SK-N-SH treated with all-trans-retinoic acid at 6 μM for 48 hours (cell line): ENCODE measurements around the gene GTF2A1L.

Experiments used
- ATAC-seq: fragments of 200-7000 bp; cut with Tn5 transposase; 3 replicates; pipeline ENCODE4 v1.9.1; 2020; ENCODE audit warnings: mild to moderate bottlenecking, moderate library complexity
- ARNTL ChIP-seq: fragments of 450-650 bp; formaldehyde crosslinking; IDR thresholded peaks from 2 replicates; pipeline ENCODE4 v1.5.0; 2020; ENCODE audit warnings: low read depth, mild to moderate bottlenecking, moderate library complexity, borderline replicate concordance
- BACH2 ChIP-seq: fragments of 250-450 bp; sonication (Bioruptor Pico); IDR thresholded peaks from 2 replicates; pipeline ENCODE4 v1.9.0; 2021; ENCODE audit warnings: mild to moderate bottlenecking, borderline replicate concordance
- CSDC2 ChIP-seq: fragments of 250-450 bp; sonication (Bioruptor Pico); IDR thresholded peaks from 2 replicates; pipeline ENCODE4 v1.5.0; 2020; ENCODE audit warnings: mild to moderate bottlenecking, moderate library complexity
- CSRNP3 ChIP-seq: fragments of 250-450 bp; sonication (Bioruptor Pico); IDR thresholded peaks from 2 replicates; pipeline ENCODE4 v1.5.1; 2021; ENCODE audit warnings: mild to moderate bottlenecking, moderate library complexity
- ESRRG ChIP-seq: fragments of 250-450 bp; sonication (Bioruptor Pico); IDR thresholded peaks from 2 replicates; pipeline ENCODE4 v1.6.1; 2021; ENCODE audit warnings: mild to moderate bottlenecking
- ISL1 ChIP-seq: fragments of 250-450 bp; sonication (Bioruptor Pico); IDR thresholded peaks from 2 replicates; pipeline ENCODE4 v2.1.2; 2022; ENCODE audit warnings: mild to moderate bottlenecking, moderate library complexity
- OSR1 ChIP-seq: fragments of 250-450 bp; sonication (Bioruptor Pico); IDR thresholded peaks from 2 replicates; pipeline ENCODE4 v1.8.0; 2022; ENCODE audit warnings: moderate library complexity, mild to moderate bottlenecking, inconsistent platforms
- PATZ1 ChIP-seq: fragments of 250-450 bp; sonication (Bioruptor Pico); IDR thresholded peaks from 2 replicates; pipeline ENCODE4 v1.8.0; 2020; ENCODE audit warnings: mild to moderate bottlenecking, moderate library complexity, borderline replicate concordance
- POU6F1 ChIP-seq: fragments of 250-450 bp; sonication (Bioruptor Pico); IDR thresholded peaks from 2 replicates; pipeline ENCODE4 v1.8.0; 2021; ENCODE audit warnings: low read depth, mild to moderate bottlenecking, moderate library complexity, borderline replicate concordance
- PPARA ChIP-seq: fragments of 250-450 bp; sonication (Bioruptor Pico); IDR thresholded peaks from 2 replicates; pipeline ENCODE4 v1.5.0; 2020; ENCODE audit warnings: mild to moderate bottlenecking, borderline replicate concordance
- RARB ChIP-seq: fragments of 250-450 bp; sonication (Bioruptor Pico); IDR thresholded peaks from 2 replicates; pipeline ENCODE4 v1.8.0; 2021; ENCODE audit warnings: mild to moderate bottlenecking, moderate library complexity
- TCF4 ChIP-seq: fragments of 250-450 bp; sonication (Bioruptor Pico); IDR thresholded peaks from 2 replicates; pipeline ENCODE4 v1.8.0; 2021; ENCODE audit warnings: mild to moderate bottlenecking, moderate library complexity, borderline replicate concordance
- TOX ChIP-seq: fragments of 250-450 bp; sonication (Bioruptor Pico); IDR thresholded peaks from 2 replicates; pipeline ENCODE4 v1.8.0; 2021; ENCODE audit warnings: mild to moderate bottlenecking, moderate library complexity, borderline replicate concordance
- TSHZ2 ChIP-seq: fragments of 250-450 bp; sonication (Bioruptor Pico); IDR thresholded peaks from 2 replicates; pipeline ENCODE4 v1.5.0; 2020; ENCODE audit warnings: mild to moderate bottlenecking, moderate library complexity
- ZC3H10 ChIP-seq: fragments of 250-450 bp; sonication (Bioruptor Pico); IDR thresholded peaks from 2 replicates; pipeline ENCODE4 v1.5.1; 2021; ENCODE audit warnings: mild to moderate bottlenecking, moderate library complexity
- ZFP3 ChIP-seq: fragments of 250-450 bp; sonication (Bioruptor Pico); IDR thresholded peaks from 2 replicates; pipeline ENCODE4 v1.5.0; 2020; ENCODE audit warnings: mild to moderate bottlenecking, moderate library complexity
- ZNF565 ChIP-seq: fragments of 450-650 bp; formaldehyde crosslinking; conservative IDR thresholded peaks from 2 replicates; pipeline ENCODE4 v1.5.0; 2020; ENCODE audit warnings: low read depth, mild to moderate bottlenecking, moderate library complexity
- ZNF70 ChIP-seq: fragments of 450-650 bp; formaldehyde crosslinking; IDR thresholded peaks from 2 replicates; pipeline ENCODE4 v1.5.0; 2020; ENCODE audit warnings: mild to moderate bottlenecking, moderate library complexity
- ZNF8 ChIP-seq: fragments of 450-650 bp; formaldehyde crosslinking; IDR thresholded peaks from 2 replicates; pipeline ENCODE4 v1.5.0; 2020; ENCODE audit warnings: mild to moderate bottlenecking, moderate library complexity

The GTF2A1L gene

DNA sequence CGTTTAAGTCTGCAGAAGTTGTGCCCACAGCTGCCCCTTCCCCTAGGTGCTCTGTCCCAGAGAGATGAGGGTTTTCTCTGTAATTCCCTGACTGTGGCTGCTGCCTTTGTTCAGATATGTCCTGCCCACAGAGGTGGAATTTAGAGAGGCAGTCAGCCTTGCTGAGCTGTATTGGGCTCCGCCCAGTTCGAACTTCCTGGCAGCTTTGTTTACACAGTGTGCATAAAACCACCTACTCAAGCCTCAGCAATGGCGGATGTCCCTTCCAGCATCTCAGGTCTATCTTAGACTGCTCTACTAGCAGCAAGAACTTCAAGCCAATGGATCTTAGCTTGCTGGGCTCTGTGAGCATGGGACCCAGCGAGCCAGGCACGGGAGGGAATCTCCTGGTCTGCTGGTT lies 89.8 kb downstream of the GTF2A1L start:
- TF ChIP-seq ZFP3 (CRISPR knock-in tag) (no peak), ZNF8 (no peak), ZC3H10 (no peak), ZNF565 (CRISPR knock-in tag) (no peak), ARNTL (no peak), PPARA (CRISPR knock-in tag) (no peak), ZNF70 (no peak), ISL1 (CRISPR knock-in tag) (no peak), PATZ1 (no peak)
- no peak for ATAC-seq

GRCh38 chr2:48709096-48710034 lies 91.7 kb downstream of the GTF2A1L start:
- no peak for TF ChIP-seq OSR1 (CRISPR knock-in tag)
- no peak for TF ChIP-seq ISL1 (CRISPR knock-in tag)
- TF ChIP-seq CSDC2 (CRISPR knock-in tag): no peak
- TF ChIP-seq BACH2: no peak
- no peak for TF ChIP-seq TCF4 (CRISPR knock-in tag)
- no peak for TF ChIP-seq TOX (CRISPR knock-in tag)
- no peak for TF ChIP-seq PPARA (CRISPR knock-in tag)
- no peak for TF ChIP-seq RARB (CRISPR knock-in tag)
- TF ChIP-seq ZNF8: no peak
- no peak for ATAC-seq

GRCh38 chr2:48711343-48711742 lies 93.7 kb downstream of the GTF2A1L start:
- no peak for TF ChIP-seq OSR1 (CRISPR knock-in tag)
- ATAC-seq: no peak

GRCh38 chr2:48712151-48712550 lies 94.5 kb downstream of the GTF2A1L start:
- ATAC-seq: no peak
- TF ChIP-seq PPARA (CRISPR knock-in tag): no peak
- no peak for TF ChIP-seq OSR1 (CRISPR knock-in tag)
- no peak for TF ChIP-seq BACH2
- no peak for TF ChIP-seq ISL1 (CRISPR knock-in tag)
- TF ChIP-seq PATZ1: no peak
- no peak for TF ChIP-seq POU6F1
- TF ChIP-seq ESRRG (CRISPR knock-in tag): no peak
- TF ChIP-seq ZNF8: no peak
- TF ChIP-seq CSDC2 (CRISPR knock-in tag): no peak
- TF ChIP-seq ZNF565 (CRISPR knock-in tag): no peak
- no peak for TF ChIP-seq ZC3H10
- TF ChIP-seq RARB (CRISPR knock-in tag): no peak
- no peak for TF ChIP-seq ZFP3 (CRISPR knock-in tag)

- ATAC-seq: no peak
- TF ChIP-seq TSHZ2 (CRISPR knock-in tag) (no peak), ARNTL (no peak), CSRNP3 (CRISPR knock-in tag) (no peak), ISL1 (CRISPR knock-in tag) (no peak), ZFP3 (CRISPR knock-in tag) (no peak)
Observed at GRCh38 chr2:48713647-48714046, 96.0 kb downstream of the GTF2A1L start.
